Renal cortical epithelial cell (primary cell): ENCODE measurements around the gene HIVEP1. TPM values are rescaled to one million over a fixed set of nuclear protein-coding genes. Genes with fewer than 3 reads are reported as not detected.

Experiments used
- DNase-seq: peaks from one replicate; pipeline ENCODE4 v3.0.0-alpha.2; 2011; ENCODE audit warnings: low read depth
- total RNA-seq: library from RNA; depleted of rRNA; stranded (reverse); fragments of >200 nt; gene quantifications from 2 replicates; pipeline ENCODE4 v1.2.3, GENCODE V29; 2014

The HIVEP1 gene
- total RNA-seq, 1 donor from 2014 or later, result 15.2 TPM

GRCh38 chr6:12048609-12049008 is 36.5 kb downstream of the HIVEP1 start:
- no peak for DNase-seq

GRCh38 chr6:12049165-12049564 is 37.1 kb downstream of the HIVEP1 start:
- no peak for DNase-seq

GRCh38 chr6:12051861-12052368 is 39.8 kb downstream of the HIVEP1 start:
- peak; percentile 30 for DNase-seq

- DNase-seq, result no peak
Measured at GRCh38 chr6:12058172-12058961, 46.3 kb downstream of the HIVEP1 start.

- DNase-seq, result peak; percentile 91
Measured at GRCh38 chr6:12060780-12061609, 48.9 kb downstream of the HIVEP1 start.

- no peak for DNase-seq
Measured at GRCh38 chr6:12062605-12063004, 50.5 kb downstream of the HIVEP1 start.

GRCh38 chr6:12064131-12064530 is 52.0 kb downstream of the HIVEP1 start:
- DNase-seq, result no peak

GRCh38 chr6:12064538-12065071 is 52.5 kb downstream of the HIVEP1 start:
- DNase-seq, result no peak

GRCh38 chr6:12065321-12066140 is 53.4 kb downstream of the HIVEP1 start:
- DNase-seq, result no peak

- DNase-seq, result no peak
Measured at GRCh38 chr6:12066297-12066696, 54.2 kb downstream of the HIVEP1 start.

- DNase-seq, result no peak
Measured at GRCh38 chr6:12068899-12069557, 56.9 kb downstream of the HIVEP1 start.

- DNase-seq, result no peak
Measured at GRCh38 chr6:12069891-12070529, 57.9 kb downstream of the HIVEP1 start.

- no peak for DNase-seq
Measured at GRCh38 chr6:12071064-12071615, 59.0 kb downstream of the HIVEP1 start.

GRCh38 chr6:12075067-12075563 is 63.0 kb downstream of the HIVEP1 start:
- DNase-seq, result peak; percentile 38

- DNase-seq, result no peak
Measured at GRCh38 chr6:12077021-12077710, 65.1 kb downstream of the HIVEP1 start.

- DNase-seq, result no peak
Measured at GRCh38 chr6:12078014-12078413, 65.9 kb downstream of the HIVEP1 start.

GRCh38 chr6:12081771-12082170 is 69.7 kb downstream of the HIVEP1 start:
- no peak for DNase-seq

GRCh38 chr6:12082368-12082767 is 70.3 kb downstream of the HIVEP1 start:
- DNase-seq, result no peak

- no peak for DNase-seq
Measured at GRCh38 chr6:12083302-12083701, 71.2 kb downstream of the HIVEP1 start.
